H9 (cell line): Measurements from ENCODE around the gene RTTN. TPM values are rescaled to one million over a fixed set of nuclear protein-coding genes. Genes with fewer than 3 reads are reported as not detected.

Experiments
- DNase-seq: peaks from one replicate; pipeline ENCODE4 v3.0.0-alpha.2; 2017
- H2AFZ ChIP-seq: one replicate; pipeline ENCODE4 v1.6.1; 2013; ENCODE audit warnings: mild to moderate bottlenecking, low read length, control low read depth, moderate library complexity
- H2AK5ac ChIP-seq: 2 replicates; pipeline ENCODE4 v1.6.1; 2013; ENCODE audit warnings: low read length, control low read depth, mixed read lengths; ENCODE audit not compliant: insufficient read length
- H2BK120ac ChIP-seq: one replicate; pipeline ENCODE4 v1.6.1; 2013; ENCODE audit warnings: low read depth, mild to moderate bottlenecking, low read length, control low read depth, inconsistent platforms; ENCODE audit not compliant: poor library complexity, severe bottlenecking
- H2BK12ac ChIP-seq: 2 replicates; pipeline ENCODE4 v1.6.1; 2013; ENCODE audit warnings: low read length, control low read depth, mixed read lengths, low read depth; ENCODE audit not compliant: insufficient read length
- H2BK15ac ChIP-seq: 2 replicates; pipeline ENCODE4 v1.6.1; 2013; ENCODE audit warnings: low read depth, low read length, control low read depth
- H2BK20ac ChIP-seq: one replicate; pipeline ENCODE4 v1.6.1; 2013; ENCODE audit warnings: low read depth, mild to moderate bottlenecking, low read length, control low read depth, inconsistent platforms; ENCODE audit not compliant: poor library complexity, severe bottlenecking
- H2BK5ac ChIP-seq: 2 replicates; pipeline ENCODE4 v1.6.1; 2013; ENCODE audit warnings: low read length, control low read depth, mixed read lengths; ENCODE audit not compliant: insufficient read length
- H3K14ac ChIP-seq: 2 replicates; pipeline ENCODE4 v1.6.1; 2013; ENCODE audit warnings: low read length, control low read depth; ENCODE audit not compliant: insufficient read depth
- H3K18ac ChIP-seq: 2 replicates; pipeline ENCODE4 v1.6.1; 2013; ENCODE audit warnings: low read depth, mild to moderate bottlenecking, mixed read lengths, low read length, control low read depth; ENCODE audit not compliant: insufficient read length
- H3K23ac ChIP-seq: 2 replicates; pipeline ENCODE4 v1.6.1; 2013; ENCODE audit warnings: low read length, control low read depth, mixed read lengths, low read depth; ENCODE audit not compliant: insufficient read length
- H3K23me2 ChIP-seq: 2 replicates; pipeline ENCODE4 v1.6.1; 2013; ENCODE audit warnings: low read depth, mild to moderate bottlenecking, mixed read lengths, low read length, control low read depth; ENCODE audit not compliant: insufficient read length, poor library complexity, severe bottlenecking
- H3K27ac ChIP-seq: 2 replicates; pipeline ENCODE4 v1.5.1; 2013; ENCODE audit warnings: low read length, control low read depth, mixed read lengths, low read depth; ENCODE audit not compliant: insufficient read length
- H3K27me3 ChIP-seq: 2 replicates; pipeline ENCODE4 v1.6.1; 2013; ENCODE audit warnings: low read length, control low read depth, inconsistent platforms; ENCODE audit not compliant: insufficient read depth
- H3K4ac ChIP-seq: 2 replicates; pipeline ENCODE4 v1.6.1; 2013; ENCODE audit warnings: low read depth, mild to moderate bottlenecking, control low read depth, inconsistent platforms, low read length, moderate library complexity
- H3K4me1 ChIP-seq: 2 replicates; pipeline ENCODE4 v1.6.1; 2013; ENCODE audit warnings: low read length, control low read depth, inconsistent platforms; ENCODE audit not compliant: insufficient read depth
- H3K4me2 ChIP-seq: 2 replicates; pipeline ENCODE4 v1.6.1; 2013; ENCODE audit warnings: low read length, control low read depth, mixed read lengths; ENCODE audit not compliant: insufficient read length, insufficient read depth
- H3K56ac ChIP-seq: 2 replicates; pipeline ENCODE4 v1.6.1; 2013; ENCODE audit warnings: low read depth, mild to moderate bottlenecking, mixed read lengths, low read length, control low read depth; ENCODE audit not compliant: insufficient read length
- H3K79me1 ChIP-seq: 2 replicates; pipeline ENCODE4 v1.6.1; 2013; ENCODE audit warnings: low read depth, mild to moderate bottlenecking, moderate library complexity, low read length, control low read depth, inconsistent platforms; ENCODE audit not compliant: insufficient read depth, poor library complexity, severe bottlenecking
- H3K79me2 ChIP-seq: 2 replicates; pipeline ENCODE4 v1.6.1; 2013; ENCODE audit warnings: low read length, control low read depth, inconsistent platforms; ENCODE audit not compliant: insufficient read depth
- H3K9ac ChIP-seq: 2 replicates; pipeline ENCODE4 v1.6.1; 2013; ENCODE audit warnings: low read length, control low read depth, mixed read lengths; ENCODE audit not compliant: insufficient read length; ENCODE audit errors: extremely low read depth
- H3K9me3 ChIP-seq: one replicate; pipeline ENCODE4 v1.6.1; 2013; ENCODE audit warnings: low read depth, low read length, inconsistent platforms; ENCODE audit not compliant: control insufficient read depth
- H3T11ph ChIP-seq: one replicate; pipeline ENCODE4 v1.6.1; 2013; ENCODE audit warnings: mild to moderate bottlenecking, low read length, control low read depth, inconsistent platforms
- H4K20me1 ChIP-seq: one replicate; pipeline ENCODE4 v1.6.1; 2013; ENCODE audit not compliant: control insufficient read depth, insufficient read length, insufficient read depth
- H4K5ac ChIP-seq: 2 replicates; pipeline ENCODE4 v1.6.1; 2013; ENCODE audit warnings: low read depth, mild to moderate bottlenecking, mixed read lengths, low read length, control low read depth; ENCODE audit not compliant: insufficient read length
- H4K8ac ChIP-seq: replicated peaks from 2 replicates; pipeline ENCODE4 v1.6.1; 2013; ENCODE audit warnings: low read length, control low read depth, mixed read lengths, low read depth; ENCODE audit not compliant: insufficient read length
- H4K91ac ChIP-seq: 2 replicates; pipeline ENCODE4 v1.6.1; 2013; ENCODE audit warnings: low read depth, mild to moderate bottlenecking, moderate library complexity, mixed read lengths, low read length, control low read depth; ENCODE audit not compliant: insufficient read length
- H3K27ac Mint-ChIP-seq, 3 experiments: 2 replicates in 2 of 3; 3 replicates in 1 of 3; pipeline ENCODE4 v1.8.0; 2020 to 2021; ENCODE audit warnings: mixed read lengths in 3 of 3, mild to moderate bottlenecking in 1 of 3, moderate library complexity in 1 of 3
- H3K27me3 Mint-ChIP-seq: 2 replicates; pipeline ENCODE4 v1.8.0; 2021; ENCODE audit warnings: low read depth, mild to moderate bottlenecking, moderate library complexity, mixed read lengths
- H3K36me3 Mint-ChIP-seq, 3 experiments: 2 replicates in 2 of 3; 3 replicates in 1 of 3; pipeline ENCODE4 v1.8.0; 2020 to 2021; ENCODE audit warnings: low read depth in 3 of 3, mixed read lengths in 3 of 3; ENCODE audit not compliant: insufficient read depth in 1 of 3
- H3K4me1 Mint-ChIP-seq, 2 experiments: 2 replicates each; pipeline ENCODE4 v1.8.0; 2020; ENCODE audit warnings: mixed read lengths in 2 of 2
- H3K4me3 Mint-ChIP-seq, 2 experiments: 2 replicates in 1 of 2; 3 replicates in 1 of 2; pipeline ENCODE4 v1.8.0; 2020 to 2021; ENCODE audit warnings: mild to moderate bottlenecking in 2 of 2, mixed read lengths in 2 of 2, moderate library complexity in 1 of 2
- H3K9me3 Mint-ChIP-seq, 2 experiments: 2 replicates in 1 of 2; 3 replicates in 1 of 2; pipeline ENCODE4 v1.8.0; 2020; ENCODE audit warnings: mild to moderate bottlenecking in 2 of 2, mixed read lengths in 2 of 2, moderate library complexity in 1 of 2
- WGBS: extraction: QIAGEN DNeasy Blood & Tissue Kit; methylation state at CpG from one replicate; pipeline ENCODE4 v1.1.7; 2013; ENCODE audit warnings: missing lambda C conversion rate, low lambda C conversion rate, mixed read lengths; ENCODE audit not compliant: insufficient read length; ENCODE audit errors: extremely low coverage; 5-methylcytosine and 5-hydroxymethylcytosine counted together
- total RNA-seq: library from RNA; stranded (reverse); gene quantifications from 2 replicates; pipeline ENCODE4 v1.2.1, GENCODE V29; 2021
- TF ChIP-seq, protein P1 (sequence below): fragments of 200-600 bp; sonication (generic); conservative IDR thresholded peaks from 3 replicates; pipeline ENCODE4 v1.8.0; 2021; ENCODE audit warnings: antibody characterized with exemption, mild to moderate bottlenecking

Gene RTTN
- total RNA-seq, 1 experiment from 2014 or later = 17.6 TPM

DNA sequence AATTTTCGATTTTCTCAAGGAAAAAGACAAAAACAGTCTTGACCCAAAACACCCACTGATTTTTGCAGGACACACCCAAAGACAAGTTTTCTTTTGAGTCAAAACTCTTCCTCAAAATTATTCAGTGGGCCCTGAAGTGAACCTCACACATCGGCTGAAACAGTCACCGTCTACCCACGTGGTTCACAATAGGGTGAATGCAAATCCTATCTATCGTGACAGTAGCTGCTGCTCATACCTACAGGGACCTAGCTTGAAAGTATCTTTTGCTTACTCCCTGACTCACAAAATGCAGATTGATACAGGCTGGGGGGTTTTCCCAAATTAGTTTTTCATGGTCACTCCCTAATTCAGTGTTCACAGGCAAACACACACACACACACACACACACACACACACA, 247.1 kb downstream of the RTTN start:
- TF ChIP-seq, protein P1, sequence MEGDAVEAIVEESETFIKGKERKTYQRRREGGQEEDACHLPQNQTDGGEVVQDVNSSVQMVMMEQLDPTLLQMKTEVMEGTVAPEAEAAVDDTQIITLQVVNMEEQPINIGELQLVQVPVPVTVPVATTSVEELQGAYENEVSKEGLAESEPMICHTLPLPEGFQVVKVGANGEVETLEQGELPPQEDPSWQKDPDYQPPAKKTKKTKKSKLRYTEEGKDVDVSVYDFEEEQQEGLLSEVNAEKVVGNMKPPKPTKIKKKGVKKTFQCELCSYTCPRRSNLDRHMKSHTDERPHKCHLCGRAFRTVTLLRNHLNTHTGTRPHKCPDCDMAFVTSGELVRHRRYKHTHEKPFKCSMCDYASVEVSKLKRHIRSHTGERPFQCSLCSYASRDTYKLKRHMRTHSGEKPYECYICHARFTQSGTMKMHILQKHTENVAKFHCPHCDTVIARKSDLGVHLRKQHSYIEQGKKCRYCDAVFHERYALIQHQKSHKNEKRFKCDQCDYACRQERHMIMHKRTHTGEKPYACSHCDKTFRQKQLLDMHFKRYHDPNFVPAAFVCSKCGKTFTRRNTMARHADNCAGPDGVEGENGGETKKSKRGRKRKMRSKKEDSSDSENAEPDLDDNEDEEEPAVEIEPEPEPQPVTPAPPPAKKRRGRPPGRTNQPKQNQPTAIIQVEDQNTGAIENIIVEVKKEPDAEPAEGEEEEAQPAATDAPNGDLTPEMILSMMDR = no peak
- no peaks in the 10 kb centered on the region for H3K4me1 Mint-ChIP-seq
- Histone ChIP-seq H3K27me3 (no peaks in the 10 kb centered on the region), H3K27ac (no peak overlapping the region), H2BK5ac (no peak overlapping the region), H2BK15ac (no peak overlapping the region), H2BK20ac (no peak overlapping the region), H4K20me1 (no peaks in the 10 kb centered on the region), H2AFZ (no peak overlapping the region), H3K4me2 (no peak overlapping the region), H3K4ac (no peak overlapping the region), H3K23me2 (no peaks in the 10 kb centered on the region), H3K4me1 (no peaks in the 10 kb centered on the region), H4K91ac (no peak overlapping the region), H3T11ph (no peak overlapping the region), H2AK5ac (no peak overlapping the region), H3K9ac (no peak overlapping the region), H3K9me3 (no peaks in the 10 kb centered on the region), H3K79me2 (no peaks in the 10 kb centered on the region), H2BK120ac (no peak overlapping the region), H3K79me1 (no peaks in the 10 kb centered on the region), H4K5ac (no peak overlapping the region), H3K18ac (no peak overlapping the region), H3K14ac (no peak overlapping the region), H3K23ac (no peak overlapping the region), H4K8ac (no peak overlapping the region), H2BK12ac (no peak overlapping the region), H3K56ac (no peak overlapping the region)
- H3K9me3 Mint-ChIP-seq = 0 out of 5 replicates have a peak, but pooled peaks cover 0 to under 1% of the 10 kb centered on the region in 2 experiments
- DNase-seq = no peak
- WGBS = no CpG with 5 or more reads among the region's 5 CpGs
- no peaks in the 10 kb centered on the region for H3K27me3 Mint-ChIP-seq
- H3K36me3 Mint-ChIP-seq = no peaks in the 10 kb centered on the region
- no peak overlapping the region for H3K4me3 Mint-ChIP-seq
- no peak overlapping the region for H3K27ac Mint-ChIP-seq
